Activated CD4-positive, CD25-positive, alpha-beta regulatory T cell treated with anti-CD3 and anti-CD28 coated beads, Interleukin-2, amount 50 U/mL, for 16 hours (primary cell): ENCODE data around the gene ANK3.

Experiments
- DNase-seq: peaks from one replicate; pipeline ENCODE4 v3.0.0-alpha.2; 2020; ENCODE audit warnings: low read depth, low spot score

ANK3 gene

GRCh38 chr10:60389413-60390025 is at the start of gene ANK3:
Gene ANK3 (minus strand): TSS chr10:60389875. CDS start chr10:60389538, 337 bp downstream.
- no peak for DNase-seq

GRCh38 chr10:60434418-60435046 is 44.9 kb upstream of the ANK3 start:
- DNase-seq: no peak

DNA sequence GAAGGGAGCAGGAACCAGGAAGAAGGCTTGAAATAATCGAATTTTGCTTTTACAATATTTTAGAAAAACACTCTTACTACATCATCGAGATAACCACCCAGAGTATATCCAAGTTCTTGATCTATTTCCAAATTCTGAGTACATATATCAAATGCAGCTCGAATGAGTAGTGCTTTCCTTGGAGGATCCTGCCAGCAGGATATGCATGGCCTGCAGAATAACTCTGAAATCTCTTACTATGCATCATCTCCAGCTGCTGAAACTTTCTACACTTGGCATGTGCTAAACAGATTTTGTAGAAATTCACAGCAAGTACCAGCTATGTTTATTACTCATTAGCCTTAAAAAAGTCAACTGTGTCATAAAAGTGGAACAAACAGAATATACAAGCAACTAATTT is 44.0 kb upstream of the ANK3 start:
- DNase-seq: no peak

GRCh38 chr10:60430836-60431597 is 41.3 kb upstream of the ANK3 start:
- DNase-seq: no peak

- no peak for DNase-seq
Observed at GRCh38 chr10:60430017-60430416, 40.3 kb upstream of the ANK3 start.

DNA sequence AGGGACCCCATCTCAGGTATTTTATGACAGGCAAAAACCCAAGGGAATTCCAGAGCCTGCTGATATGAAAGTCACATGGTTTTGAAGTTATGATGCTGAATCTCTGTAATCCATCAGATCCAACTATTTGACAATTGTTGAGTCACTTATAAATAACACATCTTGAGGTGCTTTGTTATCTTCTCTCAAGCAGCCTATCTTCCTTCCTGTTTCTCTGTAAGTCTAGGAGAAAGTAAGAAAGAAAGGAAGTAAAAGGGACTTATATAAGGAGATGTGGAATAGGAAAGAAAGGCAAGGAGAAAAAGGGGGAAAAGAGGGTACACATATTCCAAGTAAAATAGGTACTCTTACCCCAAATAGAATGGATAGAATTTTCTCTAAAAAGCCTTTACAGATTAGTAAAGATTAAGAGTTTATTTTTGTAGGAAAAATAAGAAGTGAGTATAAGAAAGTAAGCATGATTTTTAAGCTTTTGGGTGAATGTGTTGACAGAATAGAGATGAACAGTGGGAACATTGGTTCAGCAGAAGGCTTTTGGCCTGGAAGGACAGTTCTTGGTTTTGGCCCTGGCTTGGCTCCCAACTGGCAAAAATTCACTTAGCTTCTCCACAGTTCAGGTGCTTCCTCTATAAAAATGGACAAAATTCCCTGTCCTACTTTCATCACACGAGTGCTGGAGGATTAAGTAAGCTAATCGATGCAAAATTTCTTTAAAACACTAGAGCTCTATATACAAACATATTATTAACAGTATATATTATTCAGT is 39.6 kb upstream of the ANK3 start:
- no peak for DNase-seq

DNA sequence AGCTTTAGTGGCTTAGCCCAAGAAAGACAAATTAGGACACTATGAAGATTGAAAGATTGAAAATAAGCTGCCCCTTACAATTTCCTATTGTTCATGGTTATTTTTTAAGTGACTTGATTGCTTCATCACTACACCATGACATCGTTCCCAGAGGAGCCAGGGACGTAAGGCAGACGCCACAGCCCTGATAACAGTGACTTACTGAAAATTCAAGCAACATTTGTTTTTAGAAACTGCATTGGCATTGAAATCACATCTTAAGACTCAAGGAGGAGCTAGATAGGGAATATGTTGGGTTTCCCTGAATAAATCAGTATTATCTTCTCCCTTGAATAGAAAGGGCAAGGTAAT is 38.7 kb upstream of the ANK3 start:
- DNase-seq: no peak

DNA sequence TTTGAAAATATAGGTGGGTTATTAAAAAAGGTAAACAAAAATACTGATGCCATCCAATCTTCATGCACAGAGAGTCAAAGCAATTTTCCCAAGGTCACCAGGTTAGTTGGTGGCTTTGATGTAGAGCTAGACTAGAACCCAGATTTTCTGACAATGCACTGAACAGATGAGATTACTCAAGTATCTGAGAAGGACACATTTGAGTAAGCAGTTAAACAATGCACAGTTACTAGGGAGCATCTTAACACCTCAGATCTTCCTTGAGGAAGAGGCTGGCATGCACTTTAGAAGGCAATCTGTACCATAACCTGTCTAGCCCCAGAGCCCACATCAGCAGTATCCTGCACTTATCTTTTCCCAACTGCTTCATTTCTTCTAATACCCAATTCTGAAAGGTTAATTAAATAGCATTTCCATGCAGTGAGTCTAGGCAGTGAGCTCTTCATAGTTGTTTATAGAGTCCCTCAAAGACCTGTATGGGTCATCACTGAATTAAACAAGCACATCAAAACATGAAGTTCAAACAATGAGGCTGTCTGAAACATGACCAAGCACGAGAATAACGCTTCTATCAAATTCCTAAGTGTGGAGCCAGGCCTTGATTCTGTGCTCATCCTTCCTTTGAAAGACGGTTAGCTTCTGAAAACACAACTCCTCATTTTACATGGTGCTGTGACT is 38.2 kb upstream of the ANK3 start:
- no peak for DNase-seq

DNA sequence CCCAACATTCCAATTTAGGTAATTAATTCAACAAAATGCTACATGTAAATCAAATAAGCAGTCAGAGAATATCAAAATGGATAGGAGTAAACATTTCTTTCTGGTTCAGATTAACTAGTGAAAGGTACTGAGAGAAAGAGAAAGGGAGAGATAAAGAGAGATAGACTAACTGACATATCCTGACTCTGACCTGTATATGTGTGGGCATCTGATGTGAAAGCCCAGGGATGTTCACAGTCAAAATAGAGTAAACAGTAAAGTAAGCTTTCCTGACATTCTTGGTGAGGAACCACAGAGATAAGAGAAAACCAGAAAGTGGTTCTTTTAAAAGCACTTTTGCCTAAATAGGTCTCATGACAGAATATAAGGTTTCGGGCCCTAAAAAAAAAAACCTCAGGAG is 37.5 kb upstream of the ANK3 start:
- DNase-seq: no peak

DNA sequence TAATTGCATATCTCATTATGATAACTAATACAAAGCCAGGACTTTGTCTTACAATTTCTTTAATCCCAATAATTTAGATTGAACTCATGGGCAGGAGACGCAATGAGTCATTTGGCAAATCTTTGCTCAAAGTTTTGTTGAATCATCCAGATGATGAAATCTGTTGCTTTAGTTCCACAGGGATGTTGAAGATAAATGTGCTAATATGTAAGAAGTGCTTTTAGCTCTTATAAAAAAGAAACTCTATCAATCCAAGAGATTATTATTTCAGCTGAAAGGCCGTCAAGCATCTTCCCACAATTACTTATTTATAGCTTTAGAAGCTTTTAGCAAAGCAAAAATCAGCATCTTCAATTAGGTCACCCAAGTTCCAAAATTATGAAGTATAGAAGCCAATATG is 36.8 kb upstream of the ANK3 start:
- no peak for DNase-seq

GRCh38 chr10:60425392-60426110 is 35.9 kb upstream of the ANK3 start:
- no peak for DNase-seq

DNA sequence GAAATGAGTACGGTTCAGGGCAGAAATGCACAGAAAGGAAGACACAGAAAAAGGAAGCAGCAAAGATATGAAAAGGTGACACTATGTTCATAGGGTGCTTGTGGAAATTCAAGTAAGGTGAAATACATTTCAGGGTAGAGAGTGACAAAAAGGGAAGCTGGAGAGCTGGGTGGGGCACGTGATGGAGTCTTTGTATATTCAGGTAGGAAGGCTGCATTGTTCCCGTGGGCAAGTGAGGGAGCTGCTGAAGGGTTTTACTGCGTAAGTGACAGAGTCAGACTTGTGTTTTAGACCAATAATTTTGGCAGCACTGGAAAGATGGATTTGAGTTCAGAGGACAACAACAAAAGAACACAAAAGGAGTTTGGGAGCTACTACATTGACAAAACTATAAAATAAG is 35.3 kb upstream of the ANK3 start:
- no peak for DNase-seq

DNA sequence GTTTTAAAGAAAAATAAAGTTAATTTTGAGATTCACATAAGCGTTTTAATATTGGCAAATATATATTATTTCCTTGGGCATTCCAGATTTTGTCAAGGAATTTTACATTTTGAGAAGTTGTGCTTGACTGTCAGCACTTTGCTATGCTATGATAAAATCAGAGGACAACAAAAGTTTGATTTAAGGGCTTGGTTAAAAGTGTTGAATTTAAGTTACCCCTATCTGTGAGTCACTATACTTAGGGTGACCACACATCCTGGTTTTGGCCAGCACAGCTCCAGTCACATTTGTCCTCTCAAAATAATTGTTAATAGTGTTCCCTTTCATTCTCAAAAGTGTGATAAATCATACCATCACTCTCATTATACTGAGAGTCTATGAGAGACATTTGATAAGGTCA is 34.2 kb upstream of the ANK3 start:
- DNase-seq: no peak

- no peak for DNase-seq
Observed at GRCh38 chr10:60422809-60423208, 33.1 kb upstream of the ANK3 start.

- DNase-seq: no peak
Observed at GRCh38 chr10:60420991-60421894, 31.6 kb upstream of the ANK3 start.

GRCh38 chr10:60419249-60419648 is 29.6 kb upstream of the ANK3 start:
- DNase-seq: no peak

DNA sequence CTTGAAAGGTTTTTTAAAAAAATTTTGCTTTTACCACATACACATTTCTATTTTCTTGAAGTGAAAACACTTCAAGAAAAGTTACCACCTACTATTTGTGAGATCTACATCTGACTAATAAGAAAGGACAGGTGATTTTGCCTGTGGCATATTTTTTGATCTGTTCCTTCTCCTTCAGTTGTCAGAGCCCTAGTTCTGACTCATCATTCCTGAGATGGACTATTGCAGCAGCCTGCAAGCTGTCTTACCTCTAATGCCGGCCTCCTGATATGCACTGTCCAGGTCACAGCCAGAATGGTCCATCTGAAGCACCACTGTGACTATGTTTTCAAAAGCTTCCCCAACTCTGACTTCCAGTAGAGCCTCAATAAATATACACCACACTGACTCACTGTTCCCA is 28.2 kb upstream of the ANK3 start:
- DNase-seq: no peak

- no peak for DNase-seq
Observed at GRCh38 chr10:60417024-60417423, 27.3 kb upstream of the ANK3 start.

DNA sequence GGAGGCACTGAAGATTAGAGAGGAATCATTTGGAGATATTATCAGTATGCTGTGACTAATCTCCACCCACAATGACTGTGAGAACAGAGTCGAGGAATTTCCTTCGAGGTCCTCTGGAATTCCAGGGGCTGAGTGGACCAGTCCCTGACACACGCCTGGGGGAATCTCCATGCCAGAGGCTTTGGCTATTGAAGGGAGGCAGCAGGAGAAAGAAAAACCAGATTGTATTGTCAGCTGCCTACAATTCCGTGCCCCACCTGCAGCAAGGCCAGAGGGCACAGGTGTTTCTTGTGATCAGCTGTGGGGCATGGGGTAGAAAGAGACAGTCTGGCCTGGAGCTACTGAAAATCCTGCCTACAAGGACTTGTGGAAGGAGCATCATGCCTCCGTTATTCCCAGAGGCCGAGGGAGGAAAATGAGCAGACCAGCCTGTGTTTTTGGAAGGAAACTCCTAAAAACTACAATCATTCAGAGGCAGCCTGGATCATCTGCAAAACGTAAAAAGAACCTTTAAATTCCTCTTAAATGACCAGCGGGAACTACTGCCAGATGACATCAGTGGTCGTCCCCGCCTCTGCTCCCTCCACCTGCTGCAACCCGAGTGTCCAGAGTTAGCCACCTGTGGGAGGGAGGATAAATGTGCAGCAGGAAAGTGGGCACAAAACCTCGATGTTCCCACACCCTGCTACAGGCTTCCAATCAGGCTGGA is 25.4 kb upstream of the ANK3 start:
- DNase-seq: no peak
